HepG2 (cell line): Measurements from ENCODE around the gene ABL2.
"Not testable (repeated sequence)": the region's sequence is repeated elsewhere in the genome, so short reads cannot be mapped to it uniquely, and the experiment has no call there.

Experiments
- ARNT ChIP-seq: fragments of 450-650 bp; IDR thresholded peaks from 2 replicates; pipeline ENCODE4 v1.6.1; 2017
- BRD4 ChIP-seq: sonication (generic); formaldehyde crosslinking; IDR thresholded peaks from 2 replicates; pipeline ENCODE4 v1.4.0; 2020; ENCODE audit warnings: missing genetic modification reagents
- CTCF ChIP-seq: sonication (generic); formaldehyde crosslinking; IDR thresholded peaks from 2 replicates; pipeline ENCODE4 v1.5.0; 2020; ENCODE audit warnings: mild to moderate bottlenecking, missing genetic modification reagents, moderate library complexity
- HDAC2 ChIP-seq: sonication (generic); formaldehyde crosslinking; IDR thresholded peaks from 2 replicates; pipeline ENCODE4 v1.4.0; 2020; ENCODE audit warnings: missing genetic modification reagents
- HNRNPUL1 ChIP-seq: fragments of 200-400 bp; formaldehyde crosslinking; IDR thresholded peaks from 2 replicates; pipeline ENCODE4 v1.6.1; 2017; ENCODE audit warnings: low read depth, mild to moderate bottlenecking, low read length, moderate library complexity
- JUND ChIP-seq: sonication (generic); formaldehyde crosslinking; IDR thresholded peaks from 2 replicates; pipeline ENCODE4 v1.8.0; 2022; ENCODE audit warnings: mild to moderate bottlenecking, missing genetic modification reagents
- MXD3 ChIP-seq: IDR thresholded peaks from 2 replicates; pipeline ENCODE4 v1.6.1; 2016; ENCODE audit warnings: mild to moderate bottlenecking, missing biosample characterization, missing genetic modification reagents
- MYNN ChIP-seq: sonication (generic); formaldehyde crosslinking; IDR thresholded peaks from 2 replicates; pipeline ENCODE4 v1.4.0; 2020; ENCODE audit warnings: mild to moderate bottlenecking, low read depth, missing genetic modification reagents
- POLR2A ChIP-seq, 2 experiments: IDR thresholded peaks; 2 replicates each; pipeline ENCODE4 v1.6.1; 2011; ENCODE audit warnings: low read depth in 2 of 2, low read length in 2 of 2, mild to moderate bottlenecking in 1 of 2, moderate library complexity in 1 of 2; ENCODE audit not compliant: insufficient read depth in 1 of 2
- TP53 ChIP-seq: sonication (generic); formaldehyde crosslinking; conservative IDR thresholded peaks from 2 replicates; pipeline ENCODE4 v1.4.0; 2020; ENCODE audit warnings: missing genetic modification reagents
- ZFP36 ChIP-seq: fragments of 150-350 bp; IDR thresholded peaks from 2 replicates; pipeline ENCODE4 v1.6.1; 2018; ENCODE audit warnings: borderline replicate concordance, low read length, low read depth; ENCODE audit not compliant: partially characterized antibody
- ZNF3 ChIP-seq: IDR thresholded peaks from 2 replicates; pipeline ENCODE4 v1.7.0; 2017; ENCODE audit warnings: inconsistent platforms
- ZNF720 ChIP-seq: sonication (generic); formaldehyde crosslinking; IDR thresholded peaks from 2 replicates; pipeline ENCODE4 v1.4.0; 2020; ENCODE audit warnings: missing genetic modification reagents
- TF ChIP-seq, protein P1 (sequence below): sonication (generic); formaldehyde crosslinking; IDR thresholded peaks from 2 replicates; pipeline ENCODE4 v1.4.0; 2020; ENCODE audit warnings: mild to moderate bottlenecking, missing genetic modification reagents

GRCh38 chr1:179170468-179170770, 59.1 kb downstream of the ABL2 start:
- TF ChIP-seq CTCF (CRISPR knock-in tag); MYNN (CRISPR knock-in tag); MXD3 (CRISPR knock-in tag); HDAC2; BRD4 (CRISPR knock-in tag); ZNF3; ZNF720; TP53 (CRISPR knock-in tag); HNRNPUL1; JUND (CRISPR knock-in tag); ARNT; POLR2A (IDR thresholded peaks at IDR 0.05; ENCODE audit: insufficient read depth in 1 of 2, low read depth in 2 of 2, low read length in 2 of 2); ZFP36: not testable (repeated sequence)
- TF ChIP-seq, protein P1, sequence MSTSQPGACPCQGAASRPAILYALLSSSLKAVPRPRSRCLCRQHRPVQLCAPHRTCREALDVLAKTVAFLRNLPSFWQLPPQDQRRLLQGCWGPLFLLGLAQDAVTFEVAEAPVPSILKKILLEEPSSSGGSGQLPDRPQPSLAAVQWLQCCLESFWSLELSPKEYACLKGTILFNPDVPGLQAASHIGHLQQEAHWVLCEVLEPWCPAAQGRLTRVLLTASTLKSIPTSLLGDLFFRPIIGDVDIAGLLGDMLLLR, result not testable (repeated sequence)
